Measurements from ENCODE around the gene FER.

The FER gene

DNA sequence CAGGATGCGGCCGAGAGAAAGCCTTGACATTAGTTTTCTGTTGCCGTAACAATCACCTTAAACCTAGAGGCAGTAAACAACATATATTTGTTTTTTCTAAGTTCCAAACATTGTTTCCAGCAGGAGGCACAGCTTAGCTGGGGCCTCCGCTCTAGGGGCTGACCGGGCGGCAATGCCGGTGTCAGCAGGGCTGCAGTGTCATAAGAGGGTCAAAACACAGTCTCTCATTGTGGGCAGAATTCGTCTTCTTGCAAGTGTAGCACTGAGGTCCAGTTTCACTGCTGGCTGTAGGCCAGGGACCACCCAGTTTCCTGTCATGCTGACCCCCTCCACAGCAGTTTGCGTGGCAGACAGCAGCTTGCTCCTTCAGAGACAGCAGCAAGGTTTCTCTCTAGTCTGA lies 475.8 kb downstream of the FER start:
- Histone ChIP-seq H3F3A (ENCODE audit: insufficient read depth) (no peaks in the 10 kb centered on the region), H4K20me1 (ENCODE audit: low read depth, low read length) (no peaks in the 10 kb centered on the region), H3K9me3 (ENCODE audit: insufficient read depth, low read length) (no peaks in the 10 kb centered on the region), H3K9ac (ENCODE audit: low read length) (no peak overlapping the region), H3K27ac (ENCODE audit: low read depth, low read length) (no peak overlapping the region), H3K79me2 (ENCODE audit: insufficient read depth, low read length) (no peaks in the 10 kb centered on the region), H3K4me3 (ENCODE audit: insufficient read depth, low read length, poor library complexity, severe bottlenecking) (no peak overlapping the region), H2AFZ (ENCODE audit: low read depth, low read length, severe bottlenecking) (no peak overlapping the region), H3K27me3 (ENCODE audit: low read length) (no peaks in the 10 kb centered on the region), H3K4me2 (ENCODE audit: low read depth, low read length, poor library complexity, severe bottlenecking) (no peak overlapping the region), H3K36me3 (ENCODE audit: low read length) (no peaks in the 10 kb centered on the region), H3K9me2 (replicated peaks; ENCODE audit: insufficient read depth, low read length) (no peaks in the 10 kb centered on the region)
- TF ChIP-seq CTCF (IDR thresholded peaks at IDR 0.05; ENCODE audit: insufficient read depth, low read length, poor library complexity, severe bottlenecking) (no peak), EZH2phosphoT487 (conservative IDR thresholded peaks at IDR 0.05; ENCODE audit: low read length) (no peak)

DNA sequence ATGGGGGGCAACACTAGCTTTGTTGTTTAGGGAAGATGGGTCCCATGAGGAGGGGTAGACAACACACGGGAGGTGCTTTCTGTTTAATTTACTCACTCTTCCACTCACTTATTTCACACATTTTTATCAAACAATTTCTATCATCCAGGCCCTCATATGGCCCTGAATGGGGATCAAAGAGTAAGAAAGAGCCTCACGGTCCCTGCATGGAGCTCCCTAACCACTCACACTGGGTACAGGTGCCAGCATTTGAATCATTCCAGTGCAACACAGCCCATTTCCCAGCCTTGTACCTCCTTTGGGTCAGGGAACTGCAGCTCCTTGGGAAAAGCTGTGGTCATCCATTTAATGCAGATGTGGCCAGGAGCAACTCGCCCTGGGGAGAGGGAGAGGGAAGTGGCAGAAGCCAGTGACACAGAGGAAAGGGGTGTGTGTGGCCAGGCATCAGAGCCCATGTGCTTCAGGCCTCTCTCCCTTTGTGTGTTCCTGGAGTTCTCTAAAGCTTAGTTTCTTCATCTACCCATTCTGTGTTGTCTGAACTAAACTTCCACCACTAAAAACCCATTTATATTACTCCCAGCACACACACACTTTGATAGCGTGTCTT lies 476.7 kb downstream of the FER start:
- H2AFZ ChIP-seq (ENCODE audit: low read depth, low read length, severe bottlenecking) = no peak overlapping the region
- H4K20me1 ChIP-seq (ENCODE audit: low read depth, low read length) = no peaks in the 10 kb centered on the region
- H3K4me2 ChIP-seq (ENCODE audit: low read depth, low read length, poor library complexity, severe bottlenecking) = no peak overlapping the region
- no peaks in the 10 kb centered on the region for H3K79me2 ChIP-seq (ENCODE audit: insufficient read depth, low read length)
- no peak overlapping the region for H3K4me3 ChIP-seq (ENCODE audit: insufficient read depth, low read length, poor library complexity, severe bottlenecking)
- H3K36me3 ChIP-seq (ENCODE audit: low read length) = no peaks in the 10 kb centered on the region
- no peaks in the 10 kb centered on the region for H3K9me2 ChIP-seq (replicated peaks; ENCODE audit: insufficient read depth, low read length)
- H3K9ac ChIP-seq (ENCODE audit: low read length) = no peak overlapping the region
- no peaks in the 10 kb centered on the region for H3K27me3 ChIP-seq (ENCODE audit: low read length)
- no peaks in the 10 kb centered on the region for H3K9me3 ChIP-seq (ENCODE audit: insufficient read depth, low read length)
- H3K27ac ChIP-seq (ENCODE audit: low read depth, low read length) = no peak overlapping the region
- TF ChIP-seq EZH2phosphoT487 (conservative IDR thresholded peaks at IDR 0.05; ENCODE audit: low read length) = no peak
- TF ChIP-seq CTCF (IDR thresholded peaks at IDR 0.05; ENCODE audit: insufficient read depth, low read length, poor library complexity, severe bottlenecking) = no peak
- H3F3A ChIP-seq (ENCODE audit: insufficient read depth) = no peaks in the 10 kb centered on the region

- H3K79me2 ChIP-seq (ENCODE audit: insufficient read depth, low read length) = no peaks in the 10 kb centered on the region
Measured at GRCh38 chr5:109225716-109226625, 478.3 kb downstream of the FER start.

GRCh38 chr5:109230369-109230768 lies 482.7 kb downstream of the FER start:
- Histone ChIP-seq H3K4me3 (ENCODE audit: insufficient read depth, low read length, poor library complexity, severe bottlenecking) (no peak overlapping the region), H3K27ac (ENCODE audit: low read depth, low read length) (no peak overlapping the region), H3K9ac (ENCODE audit: low read length) (no peak overlapping the region), H3K9me2 (replicated peaks; ENCODE audit: insufficient read depth, low read length) (no peaks in the 10 kb centered on the region), H3K27me3 (ENCODE audit: low read length) (no peaks in the 10 kb centered on the region), H3K79me2 (ENCODE audit: insufficient read depth, low read length) (no peaks in the 10 kb centered on the region), H3K4me2 (ENCODE audit: low read depth, low read length, poor library complexity, severe bottlenecking) (no peak overlapping the region), H3K9me3 (ENCODE audit: insufficient read depth, low read length) (no peaks in the 10 kb centered on the region), H3K36me3 (ENCODE audit: low read length) (no peaks in the 10 kb centered on the region), H3F3A (ENCODE audit: insufficient read depth) (no peaks in the 10 kb centered on the region), H4K20me1 (ENCODE audit: low read depth, low read length) (no peaks in the 10 kb centered on the region), H2AFZ (ENCODE audit: low read depth, low read length, severe bottlenecking) (no peak overlapping the region)
- no peak for TF ChIP-seq EZH2phosphoT487 (conservative IDR thresholded peaks at IDR 0.05; ENCODE audit: low read length)
- no peak for TF ChIP-seq CTCF (IDR thresholded peaks at IDR 0.05; ENCODE audit: insufficient read depth, low read length, poor library complexity, severe bottlenecking)

More at GRCh38 chr5:109225716-109226625, 478.3 kb downstream of the FER start:
- Histone ChIP-seq H3K36me3 (ENCODE audit: low read length) (no peaks in the 10 kb centered on the region), H3K27ac (ENCODE audit: low read depth, low read length) (no peak overlapping the region), H4K20me1 (ENCODE audit: low read depth, low read length) (no peaks in the 10 kb centered on the region), H2AFZ (ENCODE audit: low read depth, low read length, severe bottlenecking) (no peak overlapping the region), H3K9me3 (ENCODE audit: insufficient read depth, low read length) (no peaks in the 10 kb centered on the region), H3K9ac (ENCODE audit: low read length) (no peak overlapping the region), H3K4me2 (ENCODE audit: low read depth, low read length, poor library complexity, severe bottlenecking) (no peak overlapping the region), H3F3A (ENCODE audit: insufficient read depth) (no peaks in the 10 kb centered on the region), H3K4me3 (ENCODE audit: insufficient read depth, low read length, poor library complexity, severe bottlenecking) (no peak overlapping the region), H3K9me2 (replicated peaks; ENCODE audit: insufficient read depth, low read length) (no peaks in the 10 kb centered on the region), H3K27me3 (ENCODE audit: low read length) (no peaks in the 10 kb centered on the region)
- no peak for TF ChIP-seq EZH2phosphoT487 (conservative IDR thresholded peaks at IDR 0.05; ENCODE audit: low read length)

Data from SU-DHL-6 (cell line).